HCT116 (cell line): ENCODE data around the gene TFDP1. TPM values are rescaled to one million over a fixed set of nuclear protein-coding genes. Genes with fewer than 3 reads are reported as not detected.

ENCODE experiments used
- ATAC-seq: fragments of 200-7000 bp; cut with Tn5 transposase; 2 replicates; pipeline ENCODE4 v1.9.1; 2020; ENCODE audit warnings: mild to moderate bottlenecking, moderate library complexity
- BruUV-seq: library from RNA; stranded (reverse); fragments of 400-500 nt; replicated peaks from 2 replicates; lab custom pipeline; 2021; lab: Mats Ljungman, UMichigan
- CTCF ChIA-PET: fragments of 300-600 bp; sonication (Branson Sonifier 250); formaldehyde crosslinking; loops from one replicate; lab custom pipeline; 2021; ENCODE audit warnings: antibody characterized with exemption; lab: Charles Lee
- POLR2A ChIA-PET: fragments of 300-600, 350-600 bp; sonication (Branson Sonifier 250); formaldehyde crosslinking; loops from one replicate; lab custom pipeline; 2021; ENCODE audit warnings: antibody characterized with exemption; lab: Charles Lee
- RAD21 ChIA-PET, 2 experiments: fragments of 300-600 bp; sonication (Branson Sonifier 250); formaldehyde crosslinking; loops; one replicate each; lab custom pipeline; 2023; ENCODE audit warnings: low total read pairs in 2 of 2; ENCODE audit not compliant: uncharacterized antibody in 2 of 2, unreplicated experiment in 2 of 2, low non-redundant PET in 1 of 2; lab: Charles Lee
- DNase-seq: peaks from one replicate; pipeline ENCODE4 v3.0.0-alpha.2; 2010; ENCODE audit warnings: low read depth, low spot score
- H2AFZ ChIP-seq: fragments of 200-600 bp; shearing (Covaris generic), sonication (generic); 2 replicates; pipeline ENCODE4 v1.6.1; 2017; ENCODE audit warnings: low read depth, mixed run types, mixed read lengths, antibody characterized with exemption, low read length; ENCODE audit not compliant: poor library complexity, severe bottlenecking
- H3K27ac ChIP-seq: 2 replicates; pipeline ENCODE4 v1.5.1; 2012; ENCODE audit warnings: low read depth, low read length
- H3K27me3 ChIP-seq: fragments of 200-600 bp; sonication (generic); 2 replicates; pipeline ENCODE4 v1.6.1; 2016; ENCODE audit warnings: mixed run types, low read length, mixed read lengths; ENCODE audit not compliant: insufficient read depth
- H3K36me3 ChIP-seq, 2 experiments: fragments of 200-500 bp in 1 of 2; fragments of 200-600 bp in 1 of 2; sonication (Bioruptor generic) in 1 of 2; sonication (generic) in 1 of 2; 2 replicates each; pipeline versions ENCODE4 v1.5.1 to v1.6.1; 2014 to 2016; ENCODE audit warnings: low read length in 2 of 2, inconsistent platforms in 1 of 2, mixed read lengths in 1 of 2, mixed run types in 1 of 2; ENCODE audit not compliant: insufficient read depth in 2 of 2, control insufficient read depth in 1 of 2
- H3K4me1 ChIP-seq, 2 experiments: fragments of 200-600 bp in 1 of 2; sonication (generic) in 1 of 2; 2 replicates each; pipeline versions ENCODE4 v1.5.1 to v1.6.1; 2012 to 2017; ENCODE audit warnings: low read length in 2 of 2, inconsistent platforms in 1 of 2, mild to moderate bottlenecking in 1 of 2, mixed read lengths in 1 of 2, mixed run types in 1 of 2, moderate library complexity in 1 of 2; ENCODE audit not compliant: insufficient read depth in 2 of 2, control insufficient read depth in 1 of 2
- H3K4me2 ChIP-seq: fragments of 200-600 bp; sonication (generic); 2 replicates; pipeline ENCODE4 v1.6.1; 2017; ENCODE audit warnings: mixed run types, low read length, mixed read lengths
- H3K4me3 ChIP-seq, 2 experiments: fragments of 200-600 bp in 1 of 2; sonication (generic) in 1 of 2; replicated peaks in 1 of 2; 2 replicates each; pipeline ENCODE4 v1.5.1; 2011 to 2016; ENCODE audit warnings: low read length in 2 of 2, control low read depth in 1 of 2, low read depth in 1 of 2, mild to moderate bottlenecking in 1 of 2, mixed read lengths in 1 of 2, mixed run types in 1 of 2
- H3K79me2 ChIP-seq: fragments of 200-600 bp; sonication (generic); 2 replicates; pipeline ENCODE4 v1.6.1; 2017; ENCODE audit warnings: mild to moderate bottlenecking, mixed run types, low read length, moderate library complexity, mixed read lengths; ENCODE audit not compliant: insufficient read depth
- H3K9ac ChIP-seq: fragments of 200-600 bp; sonication (generic); 2 replicates; pipeline ENCODE4 v1.6.1; 2016; ENCODE audit warnings: low read length, mixed read lengths
- H3K9me2 ChIP-seq: fragments of 200-600 bp; sonication (generic), shearing (Covaris generic); 2 replicates; pipeline ENCODE4 v1.6.1; 2017; ENCODE audit warnings: mixed run types, mild to moderate bottlenecking, moderate library complexity; ENCODE audit not compliant: insufficient read depth
- H3K9me3 ChIP-seq, 2 experiments: fragments of 200-500 bp in 1 of 2; fragments of 200-600 bp in 1 of 2; sonication (Bioruptor generic) in 1 of 2; sonication (generic) in 1 of 2; 2 replicates each; pipeline ENCODE4 v1.6.1; 2014 to 2017; ENCODE audit warnings: low read length in 2 of 2, mixed read lengths in 2 of 2, inconsistent platforms in 1 of 2, low read depth in 1 of 2, mild to moderate bottlenecking in 1 of 2, mixed run types in 1 of 2, moderate library complexity in 1 of 2; ENCODE audit not compliant: control insufficient read depth in 1 of 2, insufficient read depth in 1 of 2
- H4K20me1 ChIP-seq: fragments of 200-600 bp; sonication (generic), shearing (Covaris generic); 2 replicates; pipeline ENCODE4 v1.6.1; 2017; ENCODE audit warnings: mixed run types, mild to moderate bottlenecking, moderate library complexity; ENCODE audit not compliant: insufficient read depth
- CBX3 ChIP-seq: IDR thresholded peaks from 2 replicates; pipeline ENCODE4 v1.6.1; 2012; ENCODE audit warnings: low read depth
- CEBPB ChIP-seq: IDR thresholded peaks from 2 replicates; pipeline ENCODE4 v1.6.1; 2012; ENCODE audit warnings: low read depth
- CTCF ChIP-seq, 3 experiments: fragments of 200-600 bp in 1 of 3; sonication (generic) in 1 of 3; IDR thresholded peaks in 2 of 3; conservative IDR thresholded peaks in 1 of 3; 2 replicates each; pipeline ENCODE4 v1.5.1; 2012 to 2017; ENCODE audit warnings: low read depth in 2 of 3, low read length in 2 of 3, antibody characterized with exemption in 1 of 3, borderline replicate concordance in 1 of 3, control low read depth in 1 of 3, mild to moderate bottlenecking in 1 of 3, mixed read lengths in 1 of 3, mixed run types in 1 of 3, moderate library complexity in 1 of 3; ENCODE audit not compliant: insufficient read depth in 1 of 3
- EZH2phosphoT487 ChIP-seq: fragments of 200-600 bp; IDR thresholded peaks from 2 replicates; pipeline ENCODE4 v1.6.1; 2018; ENCODE audit warnings: antibody characterized with exemption, borderline replicate concordance
- FOSL1 ChIP-seq: IDR thresholded peaks from 2 replicates; pipeline ENCODE4 v1.6.1; 2012; ENCODE audit warnings: low read depth
- JUND ChIP-seq: IDR thresholded peaks from 2 replicates; pipeline ENCODE4 v1.6.1; 2012
- MAX ChIP-seq: IDR thresholded peaks from 2 replicates; pipeline ENCODE4 v1.6.1; 2012
- POLR2AphosphoS5 ChIP-seq: IDR thresholded peaks from 2 replicates; pipeline ENCODE4 v1.6.1; 2011; ENCODE audit warnings: mild to moderate bottlenecking, low read depth, low read length, moderate library complexity
- RAD21 ChIP-seq: IDR thresholded peaks from 2 replicates; pipeline ENCODE4 v1.6.1; 2012; ENCODE audit warnings: low read depth, mild to moderate bottlenecking
- SP1 ChIP-seq: IDR thresholded peaks from 2 replicates; pipeline ENCODE4 v1.6.1; 2012; ENCODE audit warnings: low read depth
- ZNF274 ChIP-seq: fragments of 200-500 bp; sonication (Bioruptor generic); IDR thresholded peaks from 2 replicates; pipeline ENCODE4 v1.6.1; 2014; ENCODE audit warnings: mild to moderate bottlenecking, low read depth, low read length, inconsistent platforms
- intact Hi-C: fragments of 100-400 bp; cut with micrococcal nuclease; formaldehyde crosslinking; loops from 2 replicates; pipeline ENCODE4 v1.10.0; 2022
- total RNA-seq: library from RNA; stranded (reverse); gene quantifications from one replicate; pipeline ENCODE4 v1.2.1, GENCODE V29; 2021; ENCODE audit not compliant: unreplicated experiment

Gene TFDP1
- total RNA-seq, 1 experiment from 2014 or later: 169 TPM

GRCh38 chr13:113611996-113612395 is 27.4 kb downstream of the TFDP1 start:
- Histone ChIP-seq H3K79me2 (peaks cover 100% of the 10 kb centered on the region), H3K9me3 (no peaks in the 10 kb centered on the region), H3K4me1 (no peaks in the 10 kb centered on the region), H3K4me2 (no peak overlapping the region), H3K9ac (no peak overlapping the region), H4K20me1 (no peaks in the 10 kb centered on the region), H3K36me3 (peaks cover 18 to 51% of the 10 kb centered on the region in 2 experiments; a peak in 3 of 4 replicates), H3K4me3 (no peak overlapping the region), H3K27ac (no peak overlapping the region), H3K27me3 (no peaks in the 10 kb centered on the region), H2AFZ (no peak overlapping the region), H3K9me2 (no peaks in the 10 kb centered on the region)
- no TSS peak for BruUV-seq
- TF ChIP-seq SP1: no peak
- no peak for TF ChIP-seq CBX3
- no peak for TF ChIP-seq EZH2phosphoT487
- no peak for TF ChIP-seq RAD21
- no peak for TF ChIP-seq MAX
- TF ChIP-seq CTCF (IDR thresholded peaks at IDR 0.05 in 2 of 3, conservative IDR thresholded peaks at IDR 0.05 in 1 of 3; ENCODE audit: borderline replicate concordance in 1 of 3, insufficient read depth in 1 of 3, low read depth in 2 of 3, low read length in 2 of 3): no peak
- no peak for TF ChIP-seq JUND
- TF ChIP-seq CEBPB: no peak
- no peak for TF ChIP-seq ZNF274
- no peak for TF ChIP-seq POLR2AphosphoS5
- no peak for TF ChIP-seq FOSL1
- ChIA-PET POLR2A (no interaction called here), CTCF (no interaction called here), RAD21 (no interaction called here)
- intact Hi-C loops: no loop called here
- ATAC-seq (no peak), DNase-seq (no peak)
